GM12878 (cell line): Measurements from ENCODE around the gene DOCK9. TPM values are rescaled to one million over a fixed set of nuclear protein-coding genes. Genes with fewer than 3 reads are reported as not detected.

Experiments
- BACH1 ChIP-seq: fragments of 450-650 bp; IDR thresholded peaks from 2 replicates; pipeline ENCODE4 v1.6.1; 2017; ENCODE audit warnings: mild to moderate bottlenecking, borderline replicate concordance
- CREM ChIP-seq: IDR thresholded peaks from 2 replicates; pipeline ENCODE4 v1.6.1; 2014; ENCODE audit warnings: antibody characterized with exemption, low read depth
- DPF2 ChIP-seq: fragments of 450-650 bp; IDR thresholded peaks from 2 replicates; pipeline ENCODE4 v1.6.1; 2017; ENCODE audit warnings: mild to moderate bottlenecking
- IKZF2 ChIP-seq, 2 experiments: fragments of 450-650 bp; IDR thresholded peaks; 2 replicates each; pipeline ENCODE4 v1.6.1; 2017; ENCODE audit warnings: mild to moderate bottlenecking in 2 of 2, moderate library complexity in 2 of 2
- KAT2A ChIP-seq: conservative IDR thresholded peaks from 2 replicates; pipeline ENCODE4 v1.6.1; 2011; ENCODE audit warnings: low read depth, low read length; ENCODE audit not compliant: control insufficient read depth
- NFYB ChIP-seq: IDR thresholded peaks from 2 replicates; pipeline ENCODE4 v1.6.1; 2011; ENCODE audit warnings: low read depth, mild to moderate bottlenecking, low read length, improper control_type of control experiment, moderate library complexity; ENCODE audit not compliant: insufficient read depth
- PML ChIP-seq: IDR thresholded peaks from 2 replicates; pipeline ENCODE4 v1.6.1; 2012; ENCODE audit warnings: low read length, inconsistent platforms
- POLR2A ChIP-seq: IDR thresholded peaks from 2 replicates; pipeline ENCODE4 v1.6.1; 2011; ENCODE audit warnings: low read depth, mild to moderate bottlenecking, low read length
- POLR2AphosphoS2 ChIP-seq: IDR thresholded peaks from 2 replicates; pipeline ENCODE4 v1.6.1; 2011; ENCODE audit warnings: low read depth, mild to moderate bottlenecking, low read length, improper control_type of control experiment, moderate library complexity
- POU2F2 ChIP-seq: IDR thresholded peaks from 3 replicates; pipeline ENCODE4 v1.6.1; 2011; ENCODE audit warnings: low read depth, mild to moderate bottlenecking, low read length, borderline replicate concordance
- TCF3 ChIP-seq: IDR thresholded peaks from 2 replicates; pipeline ENCODE4 v1.6.1; 2012; ENCODE audit warnings: low read depth, mild to moderate bottlenecking, low read length, borderline replicate concordance; ENCODE audit not compliant: insufficient read depth
- ZNF24 ChIP-seq: fragments of 450-650 bp; IDR thresholded peaks from 2 replicates; pipeline ENCODE4 v1.6.1; 2017; ENCODE audit warnings: antibody characterized with exemption, mild to moderate bottlenecking
- polyA plus RNA-seq, 11 experiments: library from polyadenylated mRNA; depleted of rRNA in 4 of 11; unstranded in 6 of 11; stranded (reverse) in 5 of 11; fragments of >200 nt; fragmentation: Nextera tagmentation in 4 of 11; fragmentation: Illumina TruSeq in 1 of 11; extraction: Ambion mirVana in 4 of 11; extraction: Trizol in 1 of 11; gene quantifications; 1 replicate in 1 of 11; 2 replicates in 10 of 11; pipeline versions ENCODE4 v1.2.1 to v1.2.3, GENCODE V29; 2011 to 2016; ENCODE audit warnings: inconsistent platforms in 2 of 11, missing spikeins in 2 of 11, low read depth in 1 of 11
- total RNA-seq, 4 experiments: library from RNA; depleted of rRNA in 3 of 4; stranded (reverse); fragments of >200 nt in 3 of 4; fragmentation: Illumina TruSeq in 1 of 4; extraction: Trizol in 1 of 4; gene quantifications; 2 replicates each; pipeline versions ENCODE4 v1.2.1 to v1.2.3, GENCODE V29; 2013 to 2021
- TF ChIP-seq, protein P1 (sequence below): fragments of 450-650 bp; conservative IDR thresholded peaks from 2 replicates; pipeline ENCODE4 v1.6.1; 2017; ENCODE audit warnings: mild to moderate bottlenecking, moderate library complexity
- TF ChIP-seq, protein P2 (sequence below): fragments of 450-650 bp; IDR thresholded peaks from 2 replicates; pipeline ENCODE4 v1.6.1; 2018; ENCODE audit warnings: borderline replicate concordance, mild to moderate bottlenecking; ENCODE audit not compliant: partially characterized antibody
- TF ChIP-seq, protein P3 (sequence below): fragments of 450-650 bp; IDR thresholded peaks from 2 replicates; pipeline ENCODE4 v1.6.1; 2018; ENCODE audit warnings: mild to moderate bottlenecking, low read depth, moderate library complexity; ENCODE audit not compliant: partially characterized antibody
- TF ChIP-seq, protein P4 (sequence below): fragments of 450-650 bp; formaldehyde crosslinking; IDR thresholded peaks from 2 replicates; pipeline ENCODE4 v1.5.0; 2022; ENCODE audit warnings: mild to moderate bottlenecking, missing genetic modification characterization

DOCK9 gene
- total and polyA plus RNA-seq, 10 of the 15 experiments (the other 5 are each of a cell fraction or from before 2014, with no cell fraction given) = 0.09 to 2.9 (median 0.74) TPM

DNA sequence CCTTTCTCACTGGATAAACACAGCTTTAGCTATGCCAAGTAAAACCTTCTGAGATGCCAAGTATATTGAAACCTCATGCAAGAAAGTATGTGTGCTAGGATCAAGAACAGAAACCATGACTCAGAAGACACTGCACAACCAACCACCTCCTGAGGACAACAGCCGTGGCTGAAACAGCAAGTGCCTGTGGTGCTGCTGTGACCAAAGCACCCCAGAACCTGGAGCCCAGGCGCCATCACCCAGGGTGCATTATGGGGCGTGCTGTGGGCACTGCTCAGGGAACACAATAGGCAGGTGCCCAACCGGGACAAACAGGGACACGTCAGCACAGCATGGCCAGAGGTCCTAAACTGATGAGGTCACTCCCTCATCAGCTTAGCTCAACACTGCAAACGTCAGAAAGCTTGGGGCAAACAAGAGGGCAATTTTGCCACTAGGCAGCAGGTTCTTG is 124.1 kb downstream of the DOCK9 start (continued):
- TF ChIP-seq, protein P1, sequence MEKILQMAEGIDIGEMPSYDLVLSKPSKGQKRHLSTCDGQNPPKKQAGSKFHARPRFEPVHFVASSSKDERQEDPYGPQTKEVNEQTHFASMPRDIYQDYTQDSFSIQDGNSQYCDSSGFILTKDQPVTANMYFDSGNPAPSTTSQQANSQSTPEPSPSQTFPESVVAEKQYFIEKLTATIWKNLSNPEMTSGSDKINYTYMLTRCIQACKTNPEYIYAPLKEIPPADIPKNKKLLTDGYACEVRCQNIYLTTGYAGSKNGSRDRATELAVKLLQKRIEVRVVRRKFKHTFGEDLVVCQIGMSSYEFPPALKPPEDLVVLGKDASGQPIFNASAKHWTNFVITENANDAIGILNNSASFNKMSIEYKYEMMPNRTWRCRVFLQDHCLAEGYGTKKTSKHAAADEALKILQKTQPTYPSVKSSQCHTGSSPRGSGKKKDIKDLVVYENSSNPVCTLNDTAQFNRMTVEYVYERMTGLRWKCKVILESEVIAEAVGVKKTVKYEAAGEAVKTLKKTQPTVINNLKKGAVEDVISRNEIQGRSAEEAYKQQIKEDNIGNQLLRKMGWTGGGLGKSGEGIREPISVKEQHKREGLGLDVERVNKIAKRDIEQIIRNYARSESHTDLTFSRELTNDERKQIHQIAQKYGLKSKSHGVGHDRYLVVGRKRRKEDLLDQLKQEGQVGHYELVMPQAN = no peak
- TF ChIP-seq PML (no peak), POLR2A (no peak), ZNF24 (no peak), TCF3 (no peak), IKZF2 (IDR thresholded peaks at IDR 0.05) (peak; percentile 68 to 71; a peak in 3 of 4 replicates), KAT2A (no peak), BACH1 (peak; percentile 72; the same call in 1 of the 2 replicates), DPF2 (peak; percentile 49; the same call in 1 of the 2 replicates), POLR2AphosphoS2 (no peak), POU2F2 (peak; percentile 29; the same call in 1 of the 3 replicates), NFYB (no peak), CREM (0 out of 2 replicates have a peak, but pooled peaks have one; percentile 27)
- TF ChIP-seq, protein P2, sequence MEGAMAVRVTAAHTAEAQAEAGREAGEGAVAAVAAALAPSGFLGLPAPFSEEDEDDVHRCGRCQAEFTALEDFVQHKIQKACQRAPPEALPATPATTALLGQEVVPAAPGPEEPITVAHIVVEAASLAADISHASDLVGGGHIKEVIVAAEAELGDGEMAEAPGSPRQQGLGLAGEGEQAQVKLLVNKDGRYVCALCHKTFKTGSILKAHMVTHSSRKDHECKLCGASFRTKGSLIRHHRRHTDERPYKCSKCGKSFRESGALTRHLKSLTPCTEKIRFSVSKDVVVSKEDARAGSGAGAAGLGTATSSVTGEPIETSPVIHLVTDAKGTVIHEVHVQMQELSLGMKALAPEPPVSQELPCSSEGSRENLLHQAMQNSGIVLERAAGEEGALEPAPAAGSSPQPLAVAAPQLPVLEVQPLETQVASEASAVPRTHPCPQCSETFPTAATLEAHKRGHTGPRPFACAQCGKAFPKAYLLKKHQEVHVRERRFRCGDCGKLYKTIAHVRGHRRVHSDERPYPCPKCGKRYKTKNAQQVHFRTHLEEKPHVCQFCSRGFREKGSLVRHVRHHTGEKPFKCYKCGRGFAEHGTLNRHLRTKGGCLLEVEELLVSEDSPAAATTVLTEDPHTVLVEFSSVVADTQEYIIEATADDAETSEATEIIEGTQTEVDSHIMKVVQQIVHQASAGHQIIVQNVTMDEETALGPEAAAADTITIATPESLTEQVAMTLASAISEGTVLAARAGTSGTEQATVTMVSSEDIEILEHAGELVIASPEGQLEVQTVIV = no peak
- TF ChIP-seq, protein P3, sequence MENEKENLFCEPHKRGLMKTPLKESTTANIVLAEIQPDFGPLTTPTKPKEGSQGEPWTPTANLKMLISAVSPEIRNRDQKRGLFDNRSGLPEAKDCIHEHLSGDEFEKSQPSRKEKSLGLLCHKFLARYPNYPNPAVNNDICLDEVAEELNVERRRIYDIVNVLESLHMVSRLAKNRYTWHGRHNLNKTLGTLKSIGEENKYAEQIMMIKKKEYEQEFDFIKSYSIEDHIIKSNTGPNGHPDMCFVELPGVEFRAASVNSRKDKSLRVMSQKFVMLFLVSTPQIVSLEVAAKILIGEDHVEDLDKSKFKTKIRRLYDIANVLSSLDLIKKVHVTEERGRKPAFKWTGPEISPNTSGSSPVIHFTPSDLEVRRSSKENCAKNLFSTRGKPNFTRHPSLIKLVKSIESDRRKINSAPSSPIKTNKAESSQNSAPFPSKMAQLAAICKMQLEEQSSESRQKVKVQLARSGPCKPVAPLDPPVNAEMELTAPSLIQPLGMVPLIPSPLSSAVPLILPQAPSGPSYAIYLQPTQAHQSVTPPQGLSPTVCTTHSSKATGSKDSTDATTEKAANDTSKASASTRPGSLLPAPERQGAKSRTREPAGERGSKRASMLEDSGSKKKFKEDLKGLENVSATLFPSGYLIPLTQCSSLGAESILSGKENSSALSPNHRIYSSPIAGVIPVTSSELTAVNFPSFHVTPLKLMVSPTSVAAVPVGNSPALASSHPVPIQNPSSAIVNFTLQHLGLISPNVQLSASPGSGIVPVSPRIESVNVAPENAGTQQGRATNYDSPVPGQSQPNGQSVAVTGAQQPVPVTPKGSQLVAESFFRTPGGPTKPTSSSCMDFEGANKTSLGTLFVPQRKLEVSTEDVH = no peak
- TF ChIP-seq, protein P4, sequence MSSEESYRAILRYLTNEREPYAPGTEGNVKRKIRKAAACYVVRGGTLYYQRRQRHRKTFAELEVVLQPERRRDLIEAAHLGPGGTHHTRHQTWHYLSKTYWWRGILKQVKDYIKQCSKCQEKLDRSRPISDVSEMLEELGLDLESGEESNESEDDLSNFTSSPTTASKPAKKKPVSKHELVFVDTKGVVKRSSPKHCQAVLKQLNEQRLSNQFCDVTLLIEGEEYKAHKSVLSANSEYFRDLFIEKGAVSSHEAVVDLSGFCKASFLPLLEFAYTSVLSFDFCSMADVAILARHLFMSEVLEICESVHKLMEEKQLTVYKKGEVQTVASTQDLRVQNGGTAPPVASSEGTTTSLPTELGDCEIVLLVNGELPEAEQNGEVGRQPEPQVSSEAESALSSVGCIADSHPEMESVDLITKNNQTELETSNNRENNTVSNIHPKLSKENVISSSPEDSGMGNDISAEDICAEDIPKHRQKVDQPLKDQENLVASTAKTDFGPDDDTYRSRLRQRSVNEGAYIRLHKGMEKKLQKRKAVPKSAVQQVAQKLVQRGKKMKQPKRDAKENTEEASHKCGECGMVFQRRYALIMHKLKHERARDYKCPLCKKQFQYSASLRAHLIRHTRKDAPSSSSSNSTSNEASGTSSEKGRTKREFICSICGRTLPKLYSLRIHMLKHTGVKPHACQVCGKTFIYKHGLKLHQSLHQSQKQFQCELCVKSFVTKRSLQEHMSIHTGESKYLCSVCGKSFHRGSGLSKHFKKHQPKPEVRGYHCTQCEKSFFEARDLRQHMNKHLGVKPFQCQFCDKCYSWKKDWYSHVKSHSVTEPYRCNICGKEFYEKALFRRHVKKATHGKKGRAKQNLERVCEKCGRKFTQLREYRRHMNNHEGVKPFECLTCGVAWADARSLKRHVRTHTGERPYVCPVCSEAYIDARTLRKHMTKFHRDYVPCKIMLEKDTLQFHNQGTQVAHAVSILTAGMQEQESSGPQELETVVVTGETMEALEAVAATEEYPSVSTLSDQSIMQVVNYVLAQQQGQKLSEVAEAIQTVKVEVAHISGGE (CRISPR knock-in tag) = no peak
